ENCODE data around the gene MMS19. TPM values are rescaled to one million over a fixed set of nuclear protein-coding genes. Genes with fewer than 3 reads are reported as not detected.

The MMS19 gene
- total and polyA plus RNA-seq, 10 of the 15 experiments (the other 5 are each of a cell fraction or from before 2014, with no cell fraction given), result 40.2 to 112 (median 69.0) TPM

- no peak for TF ChIP-seq ZBTB33 (IDR thresholded peaks at IDR 0.05)
- TF ChIP-seq CEBPB (IDR thresholded peaks at IDR 0.05; ENCODE audit: borderline replicate concordance in 1 of 2, low read depth in 2 of 2, low read length in 2 of 2), result no peak
- TF ChIP-seq, protein P1, sequence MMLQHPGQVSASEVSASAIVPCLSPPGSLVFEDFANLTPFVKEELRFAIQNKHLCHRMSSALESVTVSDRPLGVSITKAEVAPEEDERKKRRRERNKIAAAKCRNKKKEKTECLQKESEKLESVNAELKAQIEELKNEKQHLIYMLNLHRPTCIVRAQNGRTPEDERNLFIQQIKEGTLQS (IDR thresholded peaks at IDR 0.05; ENCODE audit: borderline replicate concordance, extremely low read depth, low read depth, low read length), result no peak
- TF ChIP-seq KLF5 (IDR thresholded peaks at IDR 0.05; ENCODE audit: partially characterized antibody), result no peak
- TF ChIP-seq POLR2AphosphoS5 (IDR thresholded peaks at IDR 0.05; ENCODE audit: low read length), result peak; percentile 93
- TF ChIP-seq HCFC1 (IDR thresholded peaks at IDR 0.05; ENCODE audit: low read length), result peak; percentile 10; the same call in 1 of the 2 replicates
- TF ChIP-seq STAT3 (IDR thresholded peaks at IDR 0.05; ENCODE audit: low read depth, low read length), result no peak
- TF ChIP-seq RELB (IDR thresholded peaks at IDR 0.05; ENCODE audit: low read depth), result peak; percentile 43; the same call in 1 of the 2 replicates
- TF ChIP-seq STAT1 (conservative IDR thresholded peaks at IDR 0.05), result no peak
- peak; percentile 37; the same call in 1 of the 2 replicates for TF ChIP-seq BACH1 (IDR thresholded peaks at IDR 0.05; ENCODE audit: borderline replicate concordance)
- TF ChIP-seq CHD4 (IDR thresholded peaks at IDR 0.05), result no peak
- no peak for TF ChIP-seq ZSCAN29 (IDR thresholded peaks at IDR 0.05)
- no peak; the same call in 1 of the 2 replicates for TF ChIP-seq GATAD2B (conservative IDR thresholded peaks at IDR 0.05; ENCODE audit: low read depth)
- TF ChIP-seq WRNIP1 (IDR thresholded peaks at IDR 0.05; ENCODE audit: borderline replicate concordance, low read depth, low read length), result no peak
- TF ChIP-seq, protein P2, sequence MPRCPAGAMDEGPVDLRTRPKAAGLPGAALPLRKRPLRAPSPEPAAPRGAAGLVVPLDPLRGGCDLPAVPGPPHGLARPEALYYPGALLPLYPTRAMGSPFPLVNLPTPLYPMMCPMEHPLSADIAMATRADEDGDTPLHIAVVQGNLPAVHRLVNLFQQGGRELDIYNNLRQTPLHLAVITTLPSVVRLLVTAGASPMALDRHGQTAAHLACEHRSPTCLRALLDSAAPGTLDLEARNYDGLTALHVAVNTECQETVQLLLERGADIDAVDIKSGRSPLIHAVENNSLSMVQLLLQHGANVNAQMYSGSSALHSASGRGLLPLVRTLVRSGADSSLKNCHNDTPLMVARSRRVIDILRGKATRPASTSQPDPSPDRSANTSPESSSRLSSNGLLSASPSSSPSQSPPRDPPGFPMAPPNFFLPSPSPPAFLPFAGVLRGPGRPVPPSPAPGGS (IDR thresholded peaks at IDR 0.05; ENCODE audit: borderline replicate concordance, insufficient read depth, low read depth, low read length, poor library complexity, severe bottlenecking), result no peak
- TF ChIP-seq RFX5 (IDR thresholded peaks at IDR 0.05; ENCODE audit: low read depth, low read length), result no peak
- TF ChIP-seq, protein P3, sequence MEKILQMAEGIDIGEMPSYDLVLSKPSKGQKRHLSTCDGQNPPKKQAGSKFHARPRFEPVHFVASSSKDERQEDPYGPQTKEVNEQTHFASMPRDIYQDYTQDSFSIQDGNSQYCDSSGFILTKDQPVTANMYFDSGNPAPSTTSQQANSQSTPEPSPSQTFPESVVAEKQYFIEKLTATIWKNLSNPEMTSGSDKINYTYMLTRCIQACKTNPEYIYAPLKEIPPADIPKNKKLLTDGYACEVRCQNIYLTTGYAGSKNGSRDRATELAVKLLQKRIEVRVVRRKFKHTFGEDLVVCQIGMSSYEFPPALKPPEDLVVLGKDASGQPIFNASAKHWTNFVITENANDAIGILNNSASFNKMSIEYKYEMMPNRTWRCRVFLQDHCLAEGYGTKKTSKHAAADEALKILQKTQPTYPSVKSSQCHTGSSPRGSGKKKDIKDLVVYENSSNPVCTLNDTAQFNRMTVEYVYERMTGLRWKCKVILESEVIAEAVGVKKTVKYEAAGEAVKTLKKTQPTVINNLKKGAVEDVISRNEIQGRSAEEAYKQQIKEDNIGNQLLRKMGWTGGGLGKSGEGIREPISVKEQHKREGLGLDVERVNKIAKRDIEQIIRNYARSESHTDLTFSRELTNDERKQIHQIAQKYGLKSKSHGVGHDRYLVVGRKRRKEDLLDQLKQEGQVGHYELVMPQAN (conservative IDR thresholded peaks at IDR 0.05), result peak; percentile 72
- no peak for TF ChIP-seq ZNF24 (IDR thresholded peaks at IDR 0.05)
- no peak for TF ChIP-seq ZNF384 (IDR thresholded peaks at IDR 0.05; ENCODE audit: borderline replicate concordance, low read depth, low read length)
- no peak for TF ChIP-seq NFIC (IDR thresholded peaks at IDR 0.05; ENCODE audit: low read depth, low read length)
- TF ChIP-seq MTA2 (IDR thresholded peaks at IDR 0.05; ENCODE audit: low read depth), result peak; percentile 29; the same call in 1 of the 2 replicates
- no peak for TF ChIP-seq CBX3 (IDR thresholded peaks at IDR 0.05; ENCODE audit: borderline replicate concordance, low read depth)
These were observed 598 bp downstream of the MMS19 start (continued) for GRCh38 chr10:97497572-97498075.
